ENCODE data around the gene FAF2.
A peak's percentile ranks its signal among the peaks of the same experiment; 100 is the strongest.

The FAF2 gene

GRCh38 chr5:176410486-176411180 is 37.6 kb upstream of the FAF2 start:
- TF ChIP-seq, protein P1, sequence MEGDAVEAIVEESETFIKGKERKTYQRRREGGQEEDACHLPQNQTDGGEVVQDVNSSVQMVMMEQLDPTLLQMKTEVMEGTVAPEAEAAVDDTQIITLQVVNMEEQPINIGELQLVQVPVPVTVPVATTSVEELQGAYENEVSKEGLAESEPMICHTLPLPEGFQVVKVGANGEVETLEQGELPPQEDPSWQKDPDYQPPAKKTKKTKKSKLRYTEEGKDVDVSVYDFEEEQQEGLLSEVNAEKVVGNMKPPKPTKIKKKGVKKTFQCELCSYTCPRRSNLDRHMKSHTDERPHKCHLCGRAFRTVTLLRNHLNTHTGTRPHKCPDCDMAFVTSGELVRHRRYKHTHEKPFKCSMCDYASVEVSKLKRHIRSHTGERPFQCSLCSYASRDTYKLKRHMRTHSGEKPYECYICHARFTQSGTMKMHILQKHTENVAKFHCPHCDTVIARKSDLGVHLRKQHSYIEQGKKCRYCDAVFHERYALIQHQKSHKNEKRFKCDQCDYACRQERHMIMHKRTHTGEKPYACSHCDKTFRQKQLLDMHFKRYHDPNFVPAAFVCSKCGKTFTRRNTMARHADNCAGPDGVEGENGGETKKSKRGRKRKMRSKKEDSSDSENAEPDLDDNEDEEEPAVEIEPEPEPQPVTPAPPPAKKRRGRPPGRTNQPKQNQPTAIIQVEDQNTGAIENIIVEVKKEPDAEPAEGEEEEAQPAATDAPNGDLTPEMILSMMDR (IDR thresholded peaks at IDR 0.05; ENCODE audit: poor library complexity, severe bottlenecking), result peak; percentile 67
- H3K4me1 ChIP-seq (ENCODE audit: insufficient read depth, poor library complexity, severe bottlenecking), result peaks cover 55% of the 10 kb centered on the region

DNA sequence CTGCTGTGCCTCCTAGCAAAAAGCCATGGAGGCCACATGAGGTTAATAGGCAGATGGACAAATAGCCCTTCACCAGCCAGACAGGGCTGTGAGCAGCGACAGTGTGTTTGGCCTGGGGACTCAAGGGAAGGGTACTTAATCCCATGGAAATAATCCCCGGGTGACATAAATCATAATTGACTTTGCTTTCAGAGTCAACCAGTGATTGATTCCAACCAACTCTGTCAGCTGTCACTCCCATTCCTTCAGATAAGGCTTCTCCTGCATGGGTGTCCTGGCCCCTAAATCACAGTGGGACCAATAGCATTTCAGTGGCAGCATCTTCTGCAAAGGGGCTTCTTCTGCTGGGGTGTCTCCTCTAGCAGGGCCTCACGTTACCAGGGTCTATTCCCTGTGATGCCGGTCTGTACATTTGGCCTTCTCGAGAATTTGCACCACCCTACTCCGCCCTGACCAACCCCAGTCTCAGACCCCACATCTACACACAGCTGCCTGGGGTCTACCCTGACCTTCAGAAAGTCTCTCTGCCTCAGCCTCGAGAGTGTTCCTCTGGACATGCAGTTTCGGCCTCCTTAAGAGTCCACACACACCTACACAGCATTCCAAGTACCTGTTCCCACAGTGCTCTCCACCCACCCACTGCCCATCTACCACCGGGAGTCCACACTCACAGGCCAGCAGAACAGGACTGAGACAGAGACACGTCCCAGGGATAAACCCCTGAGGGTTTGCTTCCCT is 35.5 kb upstream of the FAF2 start:
- peaks cover 60% of the 10 kb centered on the region for H3K4me1 ChIP-seq (ENCODE audit: insufficient read depth, poor library complexity, severe bottlenecking)
- TF ChIP-seq, protein P1 (IDR thresholded peaks at IDR 0.05; ENCODE audit: poor library complexity, severe bottlenecking), result no peak
- ATAC-seq (ENCODE audit: low read depth) (no peak), DNase-seq (ENCODE audit: low spot score) (no peak)
- H3K36me3 ChIP-seq (ENCODE audit: low read depth), result peaks cover 39% of the 10 kb centered on the region
- H3K4me3 ChIP-seq (ENCODE audit: severe bottlenecking), result no peak overlapping the region
- no peaks in the 10 kb centered on the region for H3K9me3 ChIP-seq (ENCODE audit: severe bottlenecking)
- no peaks in the 10 kb centered on the region for H3K27me3 ChIP-seq (ENCODE audit: insufficient read depth, poor library complexity, severe bottlenecking)
- H3K27ac ChIP-seq (ENCODE audit: poor library complexity, severe bottlenecking), result peak overlapping the region; percentile 94

More at GRCh38 chr5:176410486-176411180, 37.6 kb upstream of the FAF2 start:
- ATAC-seq (ENCODE audit: low read depth), result peak; percentile 52
- H3K9me3 ChIP-seq (ENCODE audit: severe bottlenecking), result no peaks in the 10 kb centered on the region
- peak overlapping the region; percentile 94 for H3K27ac ChIP-seq (ENCODE audit: poor library complexity, severe bottlenecking)
- no peak overlapping the region for H3K4me3 ChIP-seq (ENCODE audit: severe bottlenecking)
- peaks cover 59% of the 10 kb centered on the region for H3K36me3 ChIP-seq (ENCODE audit: low read depth)
- DNase-seq (ENCODE audit: low spot score), result peak; percentile 60
- no peaks in the 10 kb centered on the region for H3K27me3 ChIP-seq (ENCODE audit: insufficient read depth, poor library complexity, severe bottlenecking)

DNA sequence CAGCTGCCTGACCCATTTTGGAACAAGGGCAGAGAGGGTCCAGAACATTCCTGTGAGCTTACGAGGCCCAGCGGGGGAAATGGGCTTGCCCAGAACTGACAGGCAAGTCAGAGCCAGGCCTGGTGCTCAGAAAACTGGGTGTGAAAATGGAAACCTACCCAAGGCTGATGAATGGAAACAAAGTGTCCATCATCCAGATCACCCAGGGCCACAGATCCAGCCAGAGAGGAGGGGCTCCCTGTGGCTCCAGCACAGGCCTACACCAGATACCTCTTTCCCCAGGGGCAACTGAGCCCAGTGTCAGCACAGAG is 35.0 kb upstream of the FAF2 start:
- Histone ChIP-seq H3K36me3 (ENCODE audit: low read depth) (peaks cover 34% of the 10 kb centered on the region), H3K4me1 (ENCODE audit: insufficient read depth, poor library complexity, severe bottlenecking) (peaks cover 65% of the 10 kb centered on the region), H3K9me3 (ENCODE audit: severe bottlenecking) (no peaks in the 10 kb centered on the region), H3K27ac (ENCODE audit: poor library complexity, severe bottlenecking) (peak overlapping the region; percentile 94), H3K4me3 (ENCODE audit: severe bottlenecking) (no peak overlapping the region), H3K27me3 (ENCODE audit: insufficient read depth, poor library complexity, severe bottlenecking) (no peaks in the 10 kb centered on the region)
- ATAC-seq (ENCODE audit: low read depth) (peak; percentile 41), DNase-seq (ENCODE audit: low spot score) (peak; percentile 90)
- TF ChIP-seq, protein P1 (IDR thresholded peaks at IDR 0.05; ENCODE audit: poor library complexity, severe bottlenecking), result no peak

- Histone ChIP-seq H3K27me3 (ENCODE audit: insufficient read depth, poor library complexity, severe bottlenecking) (no peaks in the 10 kb centered on the region), H3K27ac (ENCODE audit: poor library complexity, severe bottlenecking) (peak overlapping the region; percentile 94), H3K9me3 (ENCODE audit: severe bottlenecking) (no peaks in the 10 kb centered on the region), H3K4me1 (ENCODE audit: insufficient read depth, poor library complexity, severe bottlenecking) (peaks cover 69% of the 10 kb centered on the region), H3K36me3 (ENCODE audit: low read depth) (peaks cover 30% of the 10 kb centered on the region), H3K4me3 (ENCODE audit: severe bottlenecking) (no peak overlapping the region)
- TF ChIP-seq, protein P1 (IDR thresholded peaks at IDR 0.05; ENCODE audit: poor library complexity, severe bottlenecking), result no peak
- no peak for ATAC-seq (ENCODE audit: low read depth)
- no peak for DNase-seq (ENCODE audit: low spot score)
Observed at GRCh38 chr5:176413709-176414191, 34.4 kb upstream of the FAF2 start.

Data from RWPE2 (cell line).